ENCODE data around the gene GCN1.

GCN1 gene

DNA sequence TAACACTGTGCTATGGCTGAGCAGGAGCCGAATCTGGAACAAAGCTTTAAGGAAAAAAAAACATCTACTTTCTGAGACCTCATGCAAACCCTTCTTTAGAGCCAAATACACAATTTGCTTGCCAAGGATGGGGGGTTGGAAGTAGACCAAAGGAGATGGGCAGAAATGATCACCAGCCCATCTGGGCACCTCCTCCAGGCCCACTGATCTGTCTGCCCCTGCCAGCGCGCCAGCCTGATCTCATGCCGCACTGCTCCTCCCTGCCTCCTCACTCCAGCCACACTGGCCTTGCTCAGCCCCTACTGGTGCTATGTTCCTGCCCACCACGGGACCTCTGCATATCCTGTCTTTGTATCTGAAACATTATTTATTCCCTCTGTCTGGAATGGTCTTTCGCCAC is 53.2 kb downstream of the GCN1 start:
- DNase-seq: no peak

DNA sequence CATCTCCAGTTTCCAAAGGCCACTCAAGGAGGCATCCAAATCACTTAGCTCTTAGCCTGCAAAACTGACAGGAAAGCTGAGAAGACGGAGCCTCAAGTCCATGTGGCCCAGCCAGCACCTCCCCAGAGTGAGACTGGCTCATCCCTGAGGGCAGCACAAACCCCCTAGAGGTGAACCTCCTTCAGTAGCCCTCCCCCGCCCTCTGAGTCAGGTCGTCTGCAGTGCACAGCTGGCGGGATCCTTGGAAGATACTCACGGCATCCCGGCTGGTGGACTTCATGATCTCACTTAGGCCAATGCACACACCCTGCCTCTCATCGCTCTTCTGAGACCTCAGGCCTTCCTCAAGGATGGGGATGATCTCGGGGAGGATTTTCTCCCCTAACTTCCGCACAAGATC is 53.9 kb downstream of the GCN1 start:
- DNase-seq: no peak

DNA sequence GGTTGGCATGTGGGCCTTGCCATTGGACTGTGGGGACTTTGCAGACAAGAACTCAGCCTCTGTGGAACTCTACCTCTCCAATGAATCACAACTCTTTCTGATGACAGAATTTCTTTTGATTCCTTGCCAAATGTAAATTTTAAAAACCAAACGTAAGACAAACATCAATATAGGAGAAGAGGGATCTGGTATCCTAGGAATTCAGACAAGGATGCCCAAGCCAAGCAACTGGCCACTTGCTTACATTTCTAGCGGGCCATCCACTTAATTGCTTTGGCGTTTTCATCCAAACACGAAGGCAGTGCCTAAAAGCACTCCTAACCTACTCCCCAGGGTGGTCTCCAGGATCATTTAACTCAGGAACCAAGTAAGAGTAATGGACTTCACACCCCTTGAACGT is 54.6 kb downstream of the GCN1 start:
- DNase-seq: peak; percentile 49

DNA sequence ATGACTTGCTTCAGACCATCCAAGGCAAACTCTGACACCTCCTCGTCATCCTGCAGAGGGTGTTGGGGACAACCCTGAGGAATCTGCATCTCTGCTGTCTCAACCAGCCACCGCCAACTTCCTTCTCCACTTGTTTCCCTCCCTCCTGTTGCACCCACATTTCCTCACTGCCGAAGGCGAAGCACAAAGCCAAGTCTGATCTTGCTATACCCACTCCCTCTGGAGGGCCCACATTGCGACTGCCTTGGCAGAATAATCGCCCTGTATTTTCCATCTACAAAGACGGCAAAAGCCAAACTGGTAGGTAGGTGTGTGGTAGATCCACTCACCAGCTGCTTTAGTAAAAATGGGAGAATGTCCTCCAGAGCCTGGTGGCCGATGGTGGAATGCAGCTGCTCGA is 56.1 kb downstream of the GCN1 start:
- no peak for DNase-seq

DNA sequence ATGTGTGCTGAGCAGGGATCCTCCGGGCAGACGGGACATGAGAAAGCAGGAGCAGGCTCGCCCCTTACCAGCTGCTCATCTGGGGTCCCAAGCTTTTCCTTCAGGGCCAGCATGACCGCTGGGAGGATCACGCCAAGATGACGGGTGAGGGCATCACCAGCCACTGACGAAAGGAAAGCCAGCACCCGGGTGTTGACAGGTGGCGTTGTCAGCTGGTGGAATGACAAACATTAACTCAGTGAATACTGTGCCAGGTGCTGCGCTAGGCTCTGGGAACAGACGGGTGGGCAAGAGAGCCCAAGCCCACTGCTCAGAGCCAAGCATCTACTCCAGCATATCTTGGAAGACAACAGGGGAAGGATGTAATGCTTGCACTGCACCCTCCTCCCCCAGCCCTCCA is 56.7 kb downstream of the GCN1 start:
- no peak for DNase-seq

DNA sequence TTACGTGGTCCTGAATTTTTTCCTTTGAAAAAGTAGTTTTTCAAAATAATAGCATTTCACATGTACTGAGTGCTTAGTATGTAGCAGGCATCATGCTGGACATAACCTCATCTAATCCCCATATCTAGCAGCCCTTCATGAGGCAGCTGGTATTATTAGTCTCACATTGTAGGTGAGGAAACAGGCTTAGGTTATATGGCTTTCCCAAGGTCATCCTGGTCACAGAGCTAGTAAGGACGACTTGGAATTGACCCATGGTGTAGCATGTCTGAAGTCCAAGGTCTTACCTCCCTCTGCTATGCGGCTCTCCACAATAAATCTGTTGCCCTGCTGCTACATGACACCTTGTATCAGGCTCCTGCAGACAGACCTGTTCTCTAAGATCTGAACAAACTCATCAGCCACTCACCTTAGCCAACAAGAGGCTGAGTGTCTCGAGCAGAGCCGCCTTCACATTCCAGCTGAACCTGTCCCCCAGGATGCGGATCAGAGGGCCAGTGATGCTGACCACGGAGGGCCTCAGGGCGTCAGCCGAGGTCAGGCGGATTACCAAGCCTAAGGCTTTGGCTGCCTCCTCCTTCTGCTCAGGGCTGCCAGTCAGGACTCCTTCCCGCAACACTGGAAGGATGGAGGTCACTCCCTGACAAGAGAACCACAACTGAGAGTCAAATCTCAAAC is 58.3 kb downstream of the GCN1 start:
- no peak for DNase-seq

DNA sequence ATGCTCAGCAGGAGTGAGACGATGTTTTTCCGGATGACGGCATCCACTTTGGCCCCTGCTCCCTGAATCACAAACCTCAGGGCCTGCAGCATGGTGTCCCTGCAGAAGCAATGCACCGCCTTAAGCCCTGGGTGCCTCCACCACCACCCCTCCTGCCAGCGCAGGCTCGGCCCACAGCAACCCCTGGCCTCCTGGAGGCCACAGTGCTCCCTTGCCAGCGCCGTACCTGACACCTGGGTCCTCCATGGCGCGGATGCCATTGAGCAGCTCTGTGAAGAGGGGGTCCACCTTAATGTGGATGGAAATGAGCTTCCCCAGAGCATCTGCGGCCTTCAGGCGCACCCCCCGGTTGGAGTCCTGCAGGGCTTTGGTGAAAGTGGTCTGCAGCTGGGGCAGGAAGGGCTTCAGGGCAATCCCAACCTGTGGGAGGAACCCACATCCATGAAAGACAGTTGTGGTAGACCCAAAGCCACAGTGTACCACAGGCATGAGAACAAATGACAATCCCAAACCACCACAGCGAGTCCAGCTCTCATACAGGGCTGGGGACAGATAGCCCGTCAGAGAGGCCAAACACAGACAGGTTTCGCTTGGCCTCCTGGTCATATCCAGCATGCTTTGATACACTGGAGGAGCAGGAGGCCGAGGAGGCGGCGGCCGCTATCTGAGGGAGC is 60.1 kb downstream of the GCN1 start:
- no peak for DNase-seq

DNA sequence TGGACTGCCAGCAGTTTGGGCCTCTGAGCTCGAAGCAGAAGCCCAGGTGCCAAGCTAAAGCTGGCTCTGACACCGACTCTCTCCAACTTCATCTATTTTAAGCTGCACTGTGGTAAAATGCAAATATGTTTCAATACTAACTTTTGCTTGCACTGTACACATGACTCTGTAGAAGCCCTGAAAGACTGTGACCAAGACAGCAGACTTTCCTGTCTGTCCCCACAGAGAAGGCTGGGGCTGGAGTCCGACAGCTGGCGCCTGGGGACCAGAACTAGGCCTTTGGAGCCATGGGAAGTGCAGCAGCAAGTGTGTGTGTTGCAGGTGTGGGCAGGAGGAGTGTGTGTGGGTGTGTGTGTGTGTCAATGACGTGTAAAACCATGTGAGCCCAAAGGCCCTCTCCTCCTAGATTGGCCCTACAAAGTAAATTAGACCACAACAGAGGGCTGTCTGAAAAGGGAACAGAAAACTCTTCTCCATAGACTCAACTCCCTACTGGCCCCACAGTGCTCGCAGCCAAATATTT is 61.6 kb downstream of the GCN1 start:
- no peak for DNase-seq

DNA sequence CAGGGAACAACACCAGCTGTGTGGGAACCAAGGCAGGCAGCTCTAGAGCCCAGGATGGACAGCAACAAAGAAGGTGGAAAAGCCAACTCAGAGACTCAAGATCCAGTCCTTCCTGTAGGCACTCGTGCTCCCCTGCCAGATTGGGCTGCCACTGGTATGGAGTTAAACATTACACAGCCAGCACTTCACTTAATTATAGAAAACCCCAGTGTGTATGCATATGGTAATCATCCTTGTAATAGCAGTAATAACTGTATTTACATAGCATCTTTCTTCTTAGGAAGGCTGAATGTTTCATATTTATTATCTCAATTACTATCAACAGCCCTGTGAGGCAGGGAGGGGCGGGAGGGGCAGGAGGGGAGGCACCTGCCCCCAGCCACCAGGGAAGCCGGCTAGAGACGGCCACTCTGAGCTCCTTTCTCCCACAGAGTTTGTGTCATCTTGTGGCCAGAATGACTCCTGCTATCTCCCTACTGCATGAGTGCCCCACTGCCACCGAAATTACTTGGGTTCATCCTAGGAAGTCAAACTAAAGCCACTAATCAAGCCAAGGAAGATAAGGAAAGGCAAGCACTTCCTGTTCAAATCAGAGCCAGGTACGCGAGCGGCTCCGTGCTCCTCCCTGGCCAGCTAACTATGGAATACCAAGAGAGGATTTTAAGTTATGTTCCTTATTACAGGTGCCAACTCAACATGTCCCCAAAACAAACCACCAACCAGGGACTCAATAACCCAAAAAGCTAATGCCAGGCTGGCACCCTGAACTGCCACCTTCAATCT is 62.3 kb downstream of the GCN1 start:
- no peak for DNase-seq

DNA sequence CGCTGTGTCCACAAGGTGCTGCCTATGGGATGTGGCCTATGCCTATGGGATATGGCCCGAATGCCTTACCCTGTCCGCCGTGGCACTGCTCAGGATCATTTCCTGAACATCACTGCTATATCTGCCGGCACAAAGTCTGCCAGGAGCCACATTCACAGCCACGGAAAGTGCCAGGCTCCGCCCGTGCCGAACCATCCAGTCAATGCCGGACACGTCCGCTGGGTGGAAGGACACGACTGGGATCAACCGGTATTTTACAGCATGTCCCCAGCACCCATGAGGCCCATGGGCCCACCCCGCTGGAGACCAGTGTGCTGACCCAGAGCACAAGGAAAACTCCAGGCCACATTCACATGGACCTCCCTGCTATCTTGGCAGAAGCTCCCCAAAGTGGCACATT is 63.4 kb downstream of the GCN1 start:
- no peak for DNase-seq

DNA sequence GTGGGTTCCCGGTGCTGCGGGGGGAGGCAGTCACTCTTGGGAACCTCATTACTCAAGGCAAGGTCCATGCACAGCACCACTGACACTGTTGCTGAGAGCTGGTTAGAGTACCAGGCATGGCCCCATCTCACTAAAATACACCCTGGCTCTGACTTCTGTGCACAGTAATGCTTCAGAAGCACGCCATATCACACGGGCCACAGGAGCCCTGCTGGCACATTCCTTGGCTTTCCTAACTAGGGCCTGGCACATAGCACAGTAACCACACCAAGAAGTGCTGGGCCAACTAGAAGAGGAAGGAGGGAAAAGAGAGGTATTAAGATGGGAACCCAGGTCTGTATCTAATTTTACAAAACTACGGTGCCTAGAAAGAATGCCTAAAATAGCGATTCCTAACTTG is 64.5 kb downstream of the GCN1 start:
- DNase-seq: no peak

DNA sequence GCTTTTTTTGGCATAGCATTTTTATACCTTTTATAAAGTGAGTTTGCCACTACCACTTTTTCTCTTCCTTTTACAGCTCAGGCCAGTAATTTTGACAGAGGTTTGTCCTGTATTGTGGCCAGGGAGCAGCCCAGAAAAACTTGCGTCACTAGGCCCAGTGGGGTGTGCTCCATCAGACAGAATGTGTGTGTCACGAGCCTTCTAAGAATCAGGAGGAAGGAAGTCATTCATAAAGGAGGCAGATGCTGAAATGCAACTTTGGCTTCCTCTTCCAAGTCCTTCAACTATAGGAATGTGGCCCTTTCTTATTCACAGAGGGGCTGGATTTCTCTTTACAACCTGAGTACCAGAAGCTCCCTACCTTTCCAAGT is 67.9 kb downstream of the GCN1 start:
- no peak for DNase-seq

DNA sequence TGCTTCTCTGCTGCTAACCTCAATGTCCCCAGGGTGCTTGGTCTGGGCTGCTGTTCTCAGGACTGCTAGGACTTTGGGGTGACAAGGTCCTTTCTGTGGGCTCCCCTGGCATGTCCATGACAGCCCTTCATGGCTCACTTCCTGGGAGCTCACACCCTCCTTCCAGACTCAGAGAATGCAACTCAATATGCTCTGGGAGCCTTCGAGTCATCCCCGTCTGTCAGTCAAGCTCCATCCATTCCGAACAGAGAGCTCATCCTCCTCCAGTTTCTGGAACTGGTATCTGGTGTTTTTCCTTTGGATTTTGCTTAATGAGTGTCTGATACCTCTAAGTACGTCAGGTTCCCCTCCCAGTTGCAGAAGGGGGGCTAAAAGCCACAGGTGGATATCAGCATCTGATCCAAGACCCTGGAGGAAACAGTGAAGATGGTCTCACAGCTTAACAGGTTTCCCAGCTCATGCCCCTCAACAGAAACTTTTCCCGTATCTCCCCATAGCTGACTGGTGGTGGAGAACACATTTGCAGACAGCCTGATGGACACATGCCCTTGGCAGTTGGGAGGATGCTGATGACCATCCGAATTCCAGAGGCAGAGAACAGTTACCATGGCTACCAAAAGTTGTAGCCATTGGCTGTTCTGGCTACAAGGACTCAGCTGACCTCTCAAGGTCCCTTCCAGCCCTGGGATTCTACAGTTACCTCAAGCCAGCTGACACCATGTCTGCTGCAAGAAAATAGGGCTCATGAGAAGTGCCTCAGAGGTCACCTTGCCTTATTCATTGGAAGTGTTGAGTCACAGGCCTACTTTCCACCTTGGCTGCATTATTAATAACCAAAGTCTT is 68.5 kb downstream of the GCN1 start:
- no peak for DNase-seq

DNA sequence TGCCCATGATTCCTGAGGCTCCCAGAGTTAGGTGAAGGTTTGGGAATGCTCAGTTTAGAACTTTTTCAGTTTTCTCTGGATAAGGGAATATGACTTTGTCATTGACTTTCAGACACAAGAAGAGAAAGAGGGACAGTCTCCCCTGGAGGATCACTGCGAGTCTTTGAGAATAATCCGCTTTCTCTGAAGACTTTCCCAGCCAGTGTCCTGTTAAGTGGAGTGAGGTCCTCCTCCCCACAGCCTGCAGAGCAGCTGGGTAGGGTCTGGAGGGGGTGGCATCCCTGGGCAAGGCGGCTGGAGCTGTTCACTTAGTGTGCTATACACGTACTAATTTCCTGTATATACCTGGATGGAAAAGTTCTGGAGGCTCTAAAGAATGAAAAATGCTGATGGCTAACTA is 69.5 kb downstream of the GCN1 start:
- no peak for DNase-seq

DNA sequence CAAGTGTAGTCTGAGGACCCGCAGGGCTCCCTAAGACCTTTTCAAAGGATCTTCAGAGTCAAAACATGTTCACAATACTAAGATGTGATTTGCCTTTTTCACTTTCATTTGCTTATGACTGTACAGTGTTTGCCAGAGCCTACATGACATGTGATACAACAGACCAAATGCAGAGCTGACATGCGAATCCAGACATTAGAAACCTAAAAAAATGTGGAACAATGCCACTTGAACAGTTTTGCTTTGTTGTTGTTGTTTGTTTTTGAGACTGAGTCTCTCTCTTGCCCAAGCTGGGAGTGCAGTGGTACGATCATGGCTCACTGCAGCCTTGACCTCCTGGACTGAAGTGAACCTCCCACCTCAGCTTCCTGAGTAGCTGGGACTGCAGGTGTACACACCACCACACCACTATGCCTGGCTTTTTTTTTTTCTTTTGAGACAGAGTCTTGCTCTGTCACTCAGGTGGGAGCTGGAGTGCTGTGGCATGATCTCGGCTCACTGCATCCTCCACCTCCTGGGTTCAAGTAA is 72.7 kb downstream of the GCN1 start:
- DNase-seq: no peak

DNA sequence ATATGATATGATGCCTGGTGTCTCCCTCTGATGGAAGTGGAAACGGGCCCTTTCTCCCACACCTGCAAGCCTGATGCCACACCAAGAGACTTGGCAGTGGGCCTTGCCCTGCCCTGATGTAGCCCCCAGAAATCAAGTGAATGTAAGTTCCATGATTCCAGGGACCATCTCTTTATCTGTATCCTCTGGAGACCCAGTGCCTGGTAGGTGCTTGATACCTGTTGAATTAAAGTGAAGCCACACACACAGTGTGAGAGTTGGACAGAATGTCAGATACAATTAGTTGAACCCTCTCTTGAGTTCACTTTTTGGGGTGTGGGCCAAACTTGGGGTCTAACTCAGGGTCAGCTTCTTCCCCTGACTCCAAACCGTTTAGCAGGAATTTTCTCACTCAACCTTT is 73.2 kb downstream of the GCN1 start:
- DNase-seq: no peak

DNA sequence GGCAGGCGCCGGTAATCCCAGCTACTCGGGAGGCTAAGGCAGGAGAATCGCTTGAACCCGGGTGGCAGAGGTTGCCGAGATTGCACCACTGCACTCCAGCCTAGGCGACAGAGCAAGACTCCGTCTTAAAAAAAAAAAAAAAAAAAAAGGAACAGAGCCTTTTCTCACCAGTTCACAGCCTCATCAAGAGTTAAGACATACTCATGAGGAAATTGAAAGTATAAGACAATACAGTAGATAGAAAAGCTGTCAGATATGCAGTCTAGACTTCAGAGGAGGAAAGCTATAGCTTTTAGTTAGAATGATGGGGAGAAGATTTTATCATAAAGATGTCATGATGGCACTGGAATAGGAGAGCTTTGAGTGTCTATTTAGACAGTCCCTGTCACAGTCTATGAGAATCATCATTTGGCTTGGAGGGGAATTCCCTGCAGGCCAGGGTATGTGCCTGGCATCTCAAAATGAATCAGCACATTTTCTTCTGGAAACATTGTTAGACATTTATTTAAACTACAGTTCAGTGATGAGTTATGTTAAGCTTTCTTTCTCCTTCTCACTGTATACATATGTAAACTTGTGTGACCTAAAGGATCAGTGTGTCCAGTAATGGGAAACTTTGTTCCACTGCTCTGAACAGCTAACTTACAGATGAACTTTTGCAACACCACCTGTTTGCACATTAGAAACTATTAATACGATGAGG is 75.1 kb downstream of the GCN1 start:
- DNase-seq: no peak

DNA sequence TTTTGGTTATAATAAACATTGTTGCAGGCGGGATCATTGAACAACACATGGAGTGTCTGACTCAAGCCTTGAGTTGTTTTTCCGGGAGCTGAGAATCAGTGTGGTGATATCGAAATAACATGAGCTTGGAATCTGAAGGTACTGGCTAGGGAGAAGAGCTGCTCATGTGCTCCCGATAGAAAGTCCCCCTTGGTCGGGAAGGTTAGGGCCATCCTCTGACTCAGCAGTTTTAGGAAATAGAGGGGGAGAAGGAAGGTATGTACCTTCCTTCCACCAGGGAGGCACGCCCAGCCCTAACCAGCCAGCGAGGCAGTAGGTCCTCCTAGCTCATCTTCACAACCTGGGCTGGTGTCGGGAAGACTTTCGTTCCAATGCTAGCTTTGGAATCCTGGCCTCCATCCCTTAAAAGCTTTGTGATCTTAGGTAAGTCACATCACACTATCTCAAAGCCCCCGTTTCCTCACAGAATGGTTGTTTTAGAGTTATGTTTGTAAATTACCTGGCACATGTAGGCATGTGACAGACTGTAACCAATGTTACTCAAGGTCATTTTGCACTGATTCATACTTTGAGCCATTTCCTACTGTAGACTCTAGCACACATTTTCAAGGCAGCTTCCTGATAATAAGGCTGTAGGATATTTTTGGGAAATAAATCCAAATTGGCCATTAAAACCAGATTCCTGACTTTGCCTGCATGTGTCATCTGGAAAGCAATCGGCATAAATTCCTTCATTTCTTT is 76.0 kb downstream of the GCN1 start:
- DNase-seq: no peak

DNA sequence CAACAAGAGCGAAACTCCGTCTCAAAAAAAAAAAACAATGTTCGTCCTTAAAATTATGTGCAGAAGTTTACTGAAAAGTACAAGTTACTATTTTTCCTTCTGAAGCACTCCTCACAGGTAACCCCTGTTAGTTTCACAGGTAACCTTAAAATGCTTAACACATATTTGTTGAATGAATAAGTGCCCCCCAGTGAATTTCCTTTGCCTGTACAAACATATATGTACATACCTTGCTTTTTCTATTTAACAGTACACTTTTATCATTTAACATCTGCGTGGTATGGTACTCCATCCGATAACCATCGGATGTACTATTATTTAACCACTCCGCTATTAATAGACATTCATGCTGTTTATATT is 76.6 kb downstream of the GCN1 start:
- no peak for DNase-seq

DNA sequence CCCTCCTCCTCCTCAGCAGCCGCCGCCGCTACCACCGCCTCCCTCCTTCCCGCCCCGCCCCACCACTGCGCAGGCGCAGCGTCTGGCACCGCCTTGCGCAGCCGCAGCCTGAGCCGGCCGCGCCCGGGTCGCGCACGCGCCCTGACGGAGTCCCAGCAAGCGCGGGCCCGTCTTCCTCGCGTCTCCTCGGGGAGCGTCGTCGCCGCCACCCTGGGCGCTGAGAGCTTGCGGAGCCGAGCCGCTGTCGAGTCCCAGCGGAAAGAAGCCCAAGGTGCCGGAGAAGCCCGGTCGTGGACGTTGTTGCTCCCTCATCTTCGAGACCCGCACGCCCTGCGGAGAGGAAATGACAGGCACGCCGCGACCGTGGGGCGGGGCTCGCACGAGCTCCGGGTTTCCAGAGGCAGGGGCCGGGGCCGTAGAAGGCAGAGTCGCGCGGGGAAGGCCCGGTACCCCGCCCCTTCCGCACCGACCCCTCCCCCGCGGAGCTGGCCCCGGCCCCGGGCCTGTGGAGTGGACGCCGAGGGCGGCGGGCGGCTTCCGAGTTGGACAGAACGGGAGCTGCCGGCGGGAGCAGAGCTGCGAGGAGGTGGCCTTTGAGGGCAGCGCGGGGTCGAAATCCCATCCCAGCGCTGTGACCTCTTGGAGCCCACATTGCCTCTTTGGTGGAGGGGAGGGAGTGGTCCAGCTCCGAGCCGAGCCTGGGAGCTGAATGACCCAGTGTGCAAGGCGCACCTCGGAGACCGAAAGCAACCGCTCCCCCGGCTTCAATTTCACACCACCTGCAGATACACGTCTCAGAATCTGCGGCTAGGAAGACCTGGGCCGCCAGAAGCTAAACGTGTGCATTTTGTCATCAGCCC is 77.5 kb downstream of the GCN1 start:
- DNase-seq: peak; percentile 66

DNA sequence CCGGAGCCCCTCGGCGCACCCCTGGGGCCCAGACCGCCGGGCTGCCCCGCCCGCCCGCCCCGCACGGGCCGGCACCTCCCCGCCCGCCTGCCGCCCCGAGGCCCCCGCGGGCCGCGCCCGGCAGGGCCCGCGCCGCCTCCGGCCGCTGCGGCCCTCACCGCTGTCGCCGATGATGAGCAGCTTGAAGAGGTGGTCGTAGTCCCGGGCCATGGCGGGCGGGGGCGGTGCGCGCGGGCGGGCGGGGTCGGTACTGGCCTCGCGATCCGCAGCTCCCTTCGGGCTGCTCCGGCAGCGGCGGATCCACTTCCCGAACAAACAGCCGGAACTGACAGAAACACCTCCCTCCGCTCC is 78.1 kb downstream of the GCN1 start, which contains the start of gene RAB35:
Gene RAB35 (minus strand): TSS at position 313 of the 351 bp plus-strand sequence. CDS start 103 bp downstream, at position 210.
- no peak for DNase-seq

Data from DMS79 (cell line).